SU-DHL-6 (cell line): ENCODE data around the gene ELL2.

Experiments used
- H2AFZ ChIP-seq: fragments of 200-600 bp; sonication (generic); 2 replicates; pipeline ENCODE4 v1.6.1; 2014; ENCODE audit warnings: low read depth, mild to moderate bottlenecking, moderate library complexity, mixed read lengths, antibody characterized with exemption, low read length; ENCODE audit not compliant: severe bottlenecking
- H3F3A ChIP-seq: fragments of 200-600 bp; shearing (Covaris generic); 2 replicates; pipeline ENCODE4 v1.6.0; 2016; ENCODE audit warnings: antibody characterized with exemption, mild to moderate bottlenecking; ENCODE audit not compliant: insufficient read depth
- H3K27ac ChIP-seq: fragments of 200-600 bp; sonication (generic); 2 replicates; pipeline ENCODE4 v1.5.1; 2016; ENCODE audit warnings: low read depth, mild to moderate bottlenecking, low read length, moderate library complexity, mixed read lengths
- H3K27me3 ChIP-seq: fragments of 200-600 bp; sonication (generic), shearing (Covaris generic); 2 replicates; pipeline ENCODE4 v1.6.0; 2014; ENCODE audit warnings: mild to moderate bottlenecking, low read length
- H3K36me3 ChIP-seq: fragments of 200-600 bp; sonication (generic); 2 replicates; pipeline ENCODE4 v1.6.1; 2014; ENCODE audit warnings: mild to moderate bottlenecking, low read length, mixed read lengths
- H3K4me2 ChIP-seq: fragments of 300-600, 200-600 bp; shearing (Covaris generic), sonication (generic); 2 replicates; pipeline ENCODE4 v1.6.0; 2014; ENCODE audit warnings: low read length, low read depth, mild to moderate bottlenecking; ENCODE audit not compliant: poor library complexity, severe bottlenecking
- H3K4me3 ChIP-seq: fragments of 200-600 bp; sonication (generic); 2 replicates; pipeline ENCODE4 v1.5.1; 2014; ENCODE audit warnings: antibody characterized with exemption, low read length, mild to moderate bottlenecking, mixed read lengths; ENCODE audit not compliant: insufficient read depth, poor library complexity, severe bottlenecking
- H3K79me2 ChIP-seq: fragments of 200-600 bp; sonication (generic); 2 replicates; pipeline ENCODE4 v1.6.1; 2014; ENCODE audit warnings: mild to moderate bottlenecking, low read length, moderate library complexity; ENCODE audit not compliant: insufficient read depth
- H3K9ac ChIP-seq: fragments of 200-600 bp; sonication (generic); 2 replicates; pipeline ENCODE4 v1.7.0; 2014; ENCODE audit warnings: mild to moderate bottlenecking, low read length
- H3K9me2 ChIP-seq: fragments of 200-600 bp; sonication (generic); replicated peaks from 2 replicates; pipeline ENCODE4 v1.6.1; 2014; ENCODE audit warnings: low read length; ENCODE audit not compliant: insufficient read depth
- H3K9me3 ChIP-seq: fragments of 200-600 bp; sonication (generic); 2 replicates; pipeline ENCODE4 v1.6.1; 2014; ENCODE audit warnings: low read length, mixed read lengths; ENCODE audit not compliant: insufficient read depth
- H4K20me1 ChIP-seq: fragments of 200-600 bp; sonication (generic); 2 replicates; pipeline ENCODE4 v1.6.1; 2014; ENCODE audit warnings: low read depth, mild to moderate bottlenecking, antibody characterized with exemption, low read length, moderate library complexity, mixed read lengths
- CTCF ChIP-seq: fragments of 200-600 bp; sonication (generic); IDR thresholded peaks from one replicate; pipeline ENCODE4 v1.5.1; 2017; ENCODE audit warnings: antibody characterized with exemption, mild to moderate bottlenecking, low read length, moderate library complexity; ENCODE audit not compliant: insufficient read depth, poor library complexity, severe bottlenecking
- EZH2phosphoT487 ChIP-seq: fragments of 200-600 bp; sonication (generic), shearing (Covaris generic); conservative IDR thresholded peaks from 2 replicates; pipeline ENCODE4 v1.6.1; 2018; ENCODE audit warnings: mild to moderate bottlenecking, antibody characterized with exemption, low read length, moderate library complexity, mixed read lengths

Gene ELL2

GRCh38 chr5:95924720-95925377 is 36.8 kb downstream of the ELL2 start:
- Histone ChIP-seq H3K79me2 (no peaks in the 10 kb centered on the region), H3K27me3 (no peaks in the 10 kb centered on the region), H3K9me2 (no peaks in the 10 kb centered on the region), H3K27ac (no peak overlapping the region), H4K20me1 (no peaks in the 10 kb centered on the region), H3K4me3 (no peak overlapping the region), H3K4me2 (no peak overlapping the region), H2AFZ (no peak overlapping the region), H3K9ac (no peak overlapping the region), H3K36me3 (no peaks in the 10 kb centered on the region), H3F3A (no peaks in the 10 kb centered on the region), H3K9me3 (no peaks in the 10 kb centered on the region)
- TF ChIP-seq EZH2phosphoT487, result no peak
- no peak for TF ChIP-seq CTCF

GRCh38 chr5:95923918-95924544 is 37.6 kb downstream of the ELL2 start:
- Histone ChIP-seq H3K9me3 (no peaks in the 10 kb centered on the region), H3K36me3 (no peaks in the 10 kb centered on the region), H4K20me1 (no peaks in the 10 kb centered on the region), H3F3A (no peaks in the 10 kb centered on the region), H3K4me3 (no peak overlapping the region), H3K27me3 (no peaks in the 10 kb centered on the region), H3K9ac (no peak overlapping the region), H3K79me2 (no peaks in the 10 kb centered on the region), H3K4me2 (no peak overlapping the region), H2AFZ (no peak overlapping the region), H3K9me2 (no peaks in the 10 kb centered on the region), H3K27ac (no peak overlapping the region)
- TF ChIP-seq EZH2phosphoT487, result no peak
- TF ChIP-seq CTCF, result no peak

- no peaks in the 10 kb centered on the region for H3K9me2 ChIP-seq
- no peak overlapping the region for H3K4me3 ChIP-seq
- no peak for TF ChIP-seq EZH2phosphoT487
- no peak for TF ChIP-seq CTCF
- H2AFZ ChIP-seq, result no peak overlapping the region
- H3K36me3 ChIP-seq, result no peaks in the 10 kb centered on the region
- H3K9me3 ChIP-seq, result no peaks in the 10 kb centered on the region
- no peak overlapping the region for H3K4me2 ChIP-seq
- no peaks in the 10 kb centered on the region for H3K79me2 ChIP-seq
- H3K9ac ChIP-seq, result no peak overlapping the region
- H3F3A ChIP-seq, result no peaks in the 10 kb centered on the region
- H4K20me1 ChIP-seq, result no peaks in the 10 kb centered on the region
- no peaks in the 10 kb centered on the region for H3K27me3 ChIP-seq
- H3K27ac ChIP-seq, result no peak overlapping the region
Observed at GRCh38 chr5:95922798-95923197, 38.9 kb downstream of the ELL2 start.
